Measurements from ENCODE around the gene CYLD.

CYLD gene

GRCh38 chr16:50815382-50815781 lies 73.5 kb downstream of the CYLD start:
- no peak for DNase-seq (ENCODE audit: low read depth in 2 of 2, low spot score in 1 of 2)

DNA sequence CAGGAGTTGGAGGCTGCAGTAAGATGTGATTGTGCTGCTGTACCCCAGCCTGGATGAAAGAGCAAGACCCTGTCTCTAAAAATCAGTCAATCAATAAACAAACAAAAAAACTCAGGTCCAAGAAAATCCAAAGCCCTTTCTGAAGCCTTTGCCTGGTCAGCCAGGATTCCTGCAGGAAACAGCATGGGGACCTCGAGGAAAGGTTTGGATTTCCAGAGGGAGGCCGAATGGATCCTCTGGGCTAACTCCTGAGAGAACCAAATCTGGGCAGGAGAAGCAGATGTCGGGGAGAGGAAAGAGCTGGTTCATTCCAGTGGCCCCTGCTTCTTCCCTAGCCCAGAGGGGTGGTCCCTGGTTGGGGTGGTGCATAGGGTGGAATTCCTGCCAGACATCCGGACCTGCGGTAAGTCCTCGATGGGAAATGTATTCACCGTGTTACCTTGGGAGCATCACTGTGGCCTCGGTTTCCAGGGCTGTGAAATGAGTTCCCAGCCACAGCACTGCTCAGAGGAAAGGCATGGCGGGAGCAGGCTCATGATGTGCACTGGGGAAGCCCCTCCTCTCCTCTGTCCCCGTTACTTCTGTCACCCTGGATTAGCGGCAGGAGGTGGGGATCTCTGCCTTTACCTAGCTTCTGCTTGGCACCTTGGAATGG lies 75.1 kb downstream of the CYLD start:
- DNase-seq (ENCODE audit: low read depth in 2 of 2, low spot score in 1 of 2): no peak

- no peak for DNase-seq (ENCODE audit: low read depth in 2 of 2, low spot score in 1 of 2)
Observed at GRCh38 chr16:50818380-50818779, 76.5 kb downstream of the CYLD start.

- no peak for DNase-seq (ENCODE audit: low read depth in 2 of 2, low spot score in 1 of 2)
Observed at GRCh38 chr16:50819706-50820105, 77.8 kb downstream of the CYLD start.

DNA sequence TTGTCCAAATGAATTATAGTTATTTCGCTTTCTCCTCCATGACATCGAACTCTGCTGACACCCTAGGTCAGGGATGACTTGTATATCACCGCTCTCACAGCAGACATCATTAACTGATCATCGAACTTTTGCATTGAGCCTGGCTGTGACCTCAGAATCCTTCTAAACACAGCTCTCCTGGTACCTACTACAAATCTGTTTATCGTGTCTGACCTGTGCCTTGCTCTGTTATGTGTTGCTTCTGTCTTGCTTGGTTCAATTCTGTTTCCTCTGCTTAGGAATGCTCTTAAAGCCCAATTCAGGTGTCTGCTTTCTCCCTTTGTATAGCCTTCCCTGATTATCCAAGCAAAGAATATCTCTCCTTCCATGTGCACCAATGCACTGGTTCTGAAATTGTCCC lies 78.3 kb downstream of the CYLD start:
- no peak for DNase-seq (ENCODE audit: low read depth in 2 of 2, low spot score in 1 of 2)

GRCh38 chr16:50821586-50821985 lies 79.7 kb downstream of the CYLD start:
- DNase-seq (ENCODE audit: low read depth in 2 of 2, low spot score in 1 of 2): no peak

GRCh38 chr16:50822671-50823070 lies 80.8 kb downstream of the CYLD start:
- DNase-seq (ENCODE audit: low read depth in 2 of 2, low spot score in 1 of 2): no peak

DNA sequence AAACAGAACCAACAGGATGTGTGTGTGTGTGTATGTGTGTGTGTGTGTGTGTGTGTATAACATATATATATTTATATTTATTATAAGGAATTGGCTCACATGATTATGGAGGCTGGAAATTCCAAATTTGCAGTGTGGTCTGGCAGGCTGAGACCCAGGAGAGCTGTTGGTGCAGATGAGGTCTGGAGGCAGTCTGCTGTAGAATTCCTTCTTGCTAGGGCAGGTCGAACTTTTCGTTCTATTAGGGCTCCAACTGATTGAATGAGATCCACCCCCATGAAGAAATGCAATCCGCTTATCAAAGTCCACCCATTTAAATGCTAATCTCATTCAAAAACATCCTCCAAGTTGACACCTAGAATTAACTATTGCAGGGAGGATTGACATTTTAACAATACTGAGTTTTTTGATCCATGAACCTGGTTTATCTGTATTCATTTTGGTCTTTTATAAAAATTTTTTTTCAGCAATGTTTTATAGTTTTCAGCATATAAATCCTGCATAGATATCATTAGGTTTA lies 85.0 kb downstream of the CYLD start:
- no peak for DNase-seq (ENCODE audit: low read depth in 2 of 2, low spot score in 1 of 2)

- no peak for DNase-seq (ENCODE audit: low read depth in 2 of 2, low spot score in 1 of 2)
Observed at GRCh38 chr16:50828164-50828702, 86.3 kb downstream of the CYLD start.

DNA sequence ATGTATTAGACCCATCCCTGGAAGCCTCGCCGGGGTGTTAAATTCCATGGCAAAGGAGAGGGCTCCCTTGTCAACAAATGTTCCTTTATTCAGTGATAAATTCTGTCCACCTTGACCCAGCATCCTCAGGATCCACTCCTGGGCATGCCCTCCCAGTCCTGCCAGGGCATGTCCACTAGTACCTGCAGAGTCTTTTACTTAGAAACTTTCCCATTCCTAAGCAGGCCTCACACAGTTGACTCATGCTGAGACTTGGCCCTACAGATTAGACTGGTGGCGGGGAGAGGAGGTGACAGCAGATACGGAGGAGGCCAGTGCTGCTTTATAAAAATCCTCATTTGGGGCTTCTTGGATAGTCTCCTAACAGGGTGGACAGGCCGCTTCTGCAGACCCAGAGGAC lies 88.8 kb downstream of the CYLD start:
- no peak for DNase-seq (ENCODE audit: low read depth in 2 of 2, low spot score in 1 of 2)

GRCh38 chr16:50831751-50832150 lies 89.9 kb downstream of the CYLD start:
- no peak for DNase-seq (ENCODE audit: low read depth in 2 of 2, low spot score in 1 of 2)

DNA sequence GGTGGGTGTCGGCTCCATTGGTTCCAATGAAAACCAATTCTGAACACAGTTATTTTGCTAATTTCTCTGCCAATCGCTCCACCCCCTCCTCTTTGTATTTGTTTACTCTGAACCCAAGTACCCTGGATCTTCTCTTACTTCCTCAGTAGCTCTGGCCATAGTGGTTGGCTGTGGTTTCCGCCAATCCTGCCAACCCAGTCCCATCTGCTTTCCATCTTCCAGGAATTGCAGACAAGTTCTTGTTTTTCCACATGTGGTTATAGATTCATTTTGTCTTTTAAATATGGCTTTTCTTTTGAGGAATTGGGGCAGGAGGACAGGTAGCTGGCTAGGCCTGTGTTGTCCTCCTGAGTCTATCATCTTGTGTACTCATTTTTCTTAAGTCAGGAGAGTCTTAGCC lies 92.0 kb downstream of the CYLD start:
- DNase-seq (ENCODE audit: low read depth in 2 of 2, low spot score in 1 of 2): no peak

- no peak for DNase-seq (ENCODE audit: low read depth in 2 of 2, low spot score in 1 of 2)
Observed at GRCh38 chr16:50834701-50835100, 92.8 kb downstream of the CYLD start.

DNA sequence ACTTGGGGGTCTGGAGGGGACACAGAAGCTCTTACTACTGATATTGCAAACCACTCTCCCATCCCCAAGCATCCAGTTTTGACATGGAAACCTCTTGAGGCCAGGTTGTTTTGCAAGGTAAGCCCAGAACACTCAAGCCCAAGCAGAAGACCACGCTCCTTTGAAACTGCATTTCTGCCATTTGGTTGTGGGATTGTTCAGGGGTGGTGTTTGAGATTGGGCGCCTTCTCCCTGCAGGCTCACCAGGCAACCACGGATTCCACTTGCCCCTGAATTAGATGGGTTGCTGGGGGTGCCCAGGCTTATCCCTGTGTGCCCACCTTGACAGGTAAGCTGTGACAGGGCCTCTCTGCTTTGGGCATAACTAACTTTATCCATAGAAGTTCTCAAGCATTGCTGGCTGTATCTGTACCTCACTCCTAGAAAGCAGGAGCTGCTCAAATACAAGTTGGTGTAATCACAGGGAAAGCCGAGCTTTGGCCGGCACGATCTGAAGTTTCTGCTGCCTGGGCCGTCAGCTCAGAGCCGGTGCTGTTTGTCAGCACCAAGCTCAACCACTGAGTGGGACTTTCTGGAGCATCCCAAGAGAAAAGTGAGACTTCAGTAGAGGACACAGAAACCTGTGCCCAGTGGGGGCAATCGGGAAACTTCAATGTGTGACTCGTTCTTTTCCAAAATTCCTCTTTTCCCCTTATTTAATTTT lies 93.6 kb downstream of the CYLD start:
- no peak for DNase-seq (ENCODE audit: low read depth in 2 of 2, low spot score in 1 of 2)

DNA sequence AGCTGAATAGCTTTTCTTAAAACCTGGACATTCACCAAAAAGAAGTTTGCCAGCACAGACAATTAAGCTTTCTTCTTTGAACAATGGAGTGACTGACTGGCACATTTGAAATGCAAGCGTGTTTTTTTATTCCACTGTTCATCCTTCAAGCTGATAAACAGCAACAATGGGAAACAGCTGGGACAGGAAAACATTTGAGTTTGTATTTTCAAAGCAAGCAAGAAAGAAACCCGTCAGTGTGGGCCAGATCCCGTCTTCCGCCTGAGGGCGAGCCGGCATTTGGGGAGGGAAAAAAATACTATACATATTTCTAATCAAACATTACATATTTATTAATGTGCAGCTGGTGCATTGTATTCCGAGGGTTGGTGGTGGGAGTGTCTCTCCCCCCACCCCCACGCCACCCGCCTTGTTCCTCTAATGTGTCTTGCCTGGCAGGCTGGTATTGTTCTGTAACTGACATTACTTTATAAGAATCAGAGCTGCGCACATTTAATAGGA lies 94.3 kb downstream of the CYLD start:
- no peak for DNase-seq (ENCODE audit: low read depth in 2 of 2, low spot score in 1 of 2)

GRCh38 chr16:50837324-50837723 lies 95.4 kb downstream of the CYLD start:
- DNase-seq (ENCODE audit: low read depth in 2 of 2, low spot score in 1 of 2): no peak

DNA sequence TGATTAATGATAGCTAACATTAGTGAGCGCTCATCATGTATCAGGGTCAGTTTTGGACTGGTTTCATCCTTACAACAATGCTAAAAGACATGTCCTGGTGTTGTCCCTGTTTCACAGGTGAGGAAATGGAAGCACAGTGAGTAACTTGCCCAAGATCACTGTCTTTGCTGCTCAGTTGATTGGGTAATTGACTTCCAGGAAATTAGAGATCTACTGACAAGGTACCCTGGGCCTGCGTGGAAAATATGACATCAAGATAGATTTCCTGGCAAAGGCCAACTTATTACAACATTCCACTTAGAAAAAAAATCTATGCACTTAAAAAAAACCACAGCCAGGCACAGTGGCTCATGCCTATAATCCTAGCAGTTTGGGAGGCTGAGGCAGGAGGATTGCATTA lies 96.3 kb downstream of the CYLD start:
- DNase-seq (ENCODE audit: low read depth in 2 of 2, low spot score in 1 of 2): no peak

DNA sequence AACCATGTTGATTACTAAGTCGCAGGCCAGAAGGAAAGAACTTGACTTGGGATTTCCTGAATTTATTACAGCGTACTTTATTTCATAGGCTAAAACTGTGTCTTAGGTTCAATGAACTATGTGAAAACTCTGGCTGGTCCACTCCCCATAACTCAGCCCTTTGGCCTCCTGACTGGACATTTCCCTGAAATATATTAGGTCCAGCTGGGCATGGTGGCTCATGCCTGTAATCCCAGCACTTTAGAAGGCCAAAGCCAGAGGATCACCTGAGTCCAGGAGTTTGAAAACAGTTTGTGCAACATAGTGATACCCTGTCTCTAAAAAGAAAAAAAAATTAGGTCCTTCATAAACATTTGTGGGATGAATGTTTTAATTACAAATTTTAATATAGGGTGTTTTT lies 97.0 kb downstream of the CYLD start:
- DNase-seq (ENCODE audit: low read depth in 2 of 2, low spot score in 1 of 2): no peak

- DNase-seq (ENCODE audit: low read depth in 2 of 2, low spot score in 1 of 2): no peak
Observed at GRCh38 chr16:50839356-50839755, 97.5 kb downstream of the CYLD start.

DNA sequence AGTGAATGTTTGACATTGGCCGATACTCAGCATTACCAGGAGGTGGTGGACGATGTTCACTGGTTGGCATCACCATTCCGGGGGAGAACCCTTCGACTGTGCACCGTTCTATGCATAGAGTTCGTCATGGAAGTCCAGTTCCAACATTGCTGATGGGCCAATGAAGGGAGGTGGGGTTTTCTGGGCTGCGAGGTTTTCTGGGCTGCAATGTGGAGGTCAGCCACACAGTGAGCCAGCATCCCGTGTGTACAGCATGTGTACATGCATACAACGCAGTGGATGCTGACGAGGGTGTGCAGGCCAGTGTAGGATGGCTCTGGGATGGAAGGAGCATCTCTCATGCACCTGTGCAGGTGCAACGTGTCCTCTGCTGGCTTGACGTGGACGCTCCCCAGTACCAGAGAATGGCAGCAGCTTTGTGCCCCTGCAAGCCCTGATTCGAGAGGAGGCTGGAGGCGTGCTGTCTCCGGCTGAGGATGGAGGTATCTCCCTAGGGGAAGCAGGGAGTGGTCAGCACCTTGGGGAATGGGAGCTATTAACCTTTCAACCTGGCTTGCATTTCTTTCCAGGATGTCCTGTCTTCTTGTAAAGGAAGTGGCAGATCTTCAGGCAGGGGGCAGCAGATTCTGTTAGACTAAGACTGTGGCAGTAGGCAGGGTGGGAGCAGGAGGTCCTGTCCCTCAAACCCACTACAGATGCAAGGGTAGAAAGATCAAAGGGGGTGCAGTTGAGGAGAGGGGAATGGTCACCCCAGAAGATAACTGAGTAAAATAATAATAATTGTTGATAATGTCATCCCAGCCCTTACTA lies 98.2 kb downstream of the CYLD start:
- DNase-seq (ENCODE audit: low read depth in 2 of 2, low spot score in 1 of 2): no peak

DNA sequence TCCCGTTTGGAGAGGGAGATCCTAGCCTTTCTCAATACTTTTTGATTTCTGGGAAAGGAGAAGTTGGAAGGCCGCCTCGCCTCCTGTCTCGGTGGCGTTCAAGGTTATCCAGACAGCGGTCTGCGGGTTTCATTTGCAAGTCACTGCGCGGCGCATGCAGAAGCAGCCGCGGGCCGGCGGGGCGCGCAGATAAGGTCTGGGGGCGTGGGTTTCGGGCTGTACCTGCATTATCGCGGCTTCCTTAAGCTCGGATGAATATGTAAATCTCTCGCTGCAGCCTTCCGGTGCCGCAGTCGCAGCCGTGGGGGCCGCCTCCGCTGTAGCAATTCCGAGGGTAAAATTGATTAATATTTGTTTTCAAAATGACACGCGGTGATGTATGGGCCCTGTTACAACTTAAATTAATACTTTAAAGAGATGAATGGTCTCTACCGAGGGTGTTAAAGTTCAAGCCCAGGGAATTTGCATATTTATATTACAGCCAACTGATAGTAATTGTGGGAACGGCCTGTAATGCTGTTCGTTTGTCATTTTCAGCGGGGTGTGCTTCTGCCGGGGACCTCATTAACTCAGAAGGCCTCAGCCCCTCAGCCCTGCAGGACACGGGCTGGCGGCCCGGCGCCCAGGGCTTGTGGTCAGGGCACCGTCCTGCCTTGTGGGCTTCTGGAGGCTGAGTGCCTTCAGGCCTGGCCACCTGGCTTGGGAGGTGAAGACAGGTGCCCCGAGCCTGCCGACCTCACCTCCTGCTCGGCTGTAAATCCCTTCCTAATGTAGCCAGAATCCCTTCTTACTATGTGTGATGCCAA lies 99.4 kb downstream of the CYLD start:
- peak in 1 of 2 donors; percentile 5 for DNase-seq (ENCODE audit: low read depth in 2 of 2, low spot score in 1 of 2)

Data from stimulated activated CD8-positive, alpha-beta memory T cell treated with anti-CD3 and anti-CD28 coated beads, Interleukin-4, amount 100 ng/mL, for 4 hours (primary cell).